ENCODE measurements around the gene ACSF2.

DNA sequence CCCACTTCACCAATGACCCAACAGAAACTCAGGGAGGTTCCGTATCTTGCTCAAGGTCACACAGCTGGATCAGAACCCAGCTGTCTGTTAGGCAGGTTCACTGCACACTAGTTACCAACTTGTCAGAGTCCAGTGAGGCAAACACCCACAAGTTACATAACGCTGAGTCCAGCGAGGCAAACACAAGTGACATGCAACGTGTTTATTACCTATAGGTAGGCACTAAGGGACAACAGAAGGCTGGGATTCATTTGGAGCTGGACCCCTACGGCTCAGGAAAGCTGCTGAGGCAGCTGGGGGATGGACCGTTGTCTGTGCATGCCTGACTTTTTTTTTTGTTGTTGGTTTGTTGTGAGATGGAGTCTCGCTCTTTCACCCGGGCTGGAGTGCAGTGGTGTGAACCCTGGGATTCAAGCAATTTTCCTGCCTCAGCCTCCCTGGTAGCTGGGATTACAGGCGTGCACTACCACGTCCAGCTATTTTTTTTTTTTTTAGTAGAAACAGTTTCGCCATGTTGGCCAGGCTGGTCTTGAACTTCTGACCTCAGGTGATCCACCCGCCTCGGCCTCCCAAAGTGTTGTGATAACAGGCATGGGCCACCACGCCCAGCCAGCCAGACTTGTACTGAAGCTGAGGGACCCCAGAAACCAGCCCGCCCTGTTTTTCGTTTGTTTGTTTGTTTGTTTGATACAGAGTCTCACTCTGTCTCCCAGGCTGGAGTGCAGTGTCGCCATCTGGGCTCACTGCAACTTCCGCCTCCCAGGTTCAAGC is 50.7 kb downstream of the ACSF2 start:
- TF ChIP-seq GATA2 (IDR thresholded peaks at IDR 0.05; ENCODE audit: low read depth, low read length) (no peak), GATA3 (IDR thresholded peaks at IDR 0.05; ENCODE audit: low read depth, low read length) (no peak)
